Testis (tissue), 2 donors: Measurements from ENCODE around the gene SH2D4B.

Experiments used
- CTCF ChIP-seq, 3 experiments: fragments of 450-650 bp in 2 of 3; fragments of 200-600 bp in 1 of 3; sonication (generic) in 1 of 3; IDR thresholded peaks; one replicate each; pipeline ENCODE4 v1.5.1; 2016 to 2019; ENCODE audit warnings: antibody characterized with exemption in 3 of 3, mild to moderate bottlenecking in 2 of 3, moderate library complexity in 1 of 3
- POLR2A ChIP-seq: fragments of 450-650 bp; IDR thresholded peaks from one replicate; pipeline ENCODE4 v1.6.1; 2017; ENCODE audit warnings: antibody characterized with exemption, mild to moderate bottlenecking, moderate library complexity

GRCh38 chr10:80647173-80647833 lies 109.6 kb downstream of the SH2D4B start:
- TF ChIP-seq CTCF (IDR thresholded peaks at IDR 0.05) (no peak), POLR2A (no peak)
